ENCODE data around the gene LHX4.

LHX4 gene

DNA sequence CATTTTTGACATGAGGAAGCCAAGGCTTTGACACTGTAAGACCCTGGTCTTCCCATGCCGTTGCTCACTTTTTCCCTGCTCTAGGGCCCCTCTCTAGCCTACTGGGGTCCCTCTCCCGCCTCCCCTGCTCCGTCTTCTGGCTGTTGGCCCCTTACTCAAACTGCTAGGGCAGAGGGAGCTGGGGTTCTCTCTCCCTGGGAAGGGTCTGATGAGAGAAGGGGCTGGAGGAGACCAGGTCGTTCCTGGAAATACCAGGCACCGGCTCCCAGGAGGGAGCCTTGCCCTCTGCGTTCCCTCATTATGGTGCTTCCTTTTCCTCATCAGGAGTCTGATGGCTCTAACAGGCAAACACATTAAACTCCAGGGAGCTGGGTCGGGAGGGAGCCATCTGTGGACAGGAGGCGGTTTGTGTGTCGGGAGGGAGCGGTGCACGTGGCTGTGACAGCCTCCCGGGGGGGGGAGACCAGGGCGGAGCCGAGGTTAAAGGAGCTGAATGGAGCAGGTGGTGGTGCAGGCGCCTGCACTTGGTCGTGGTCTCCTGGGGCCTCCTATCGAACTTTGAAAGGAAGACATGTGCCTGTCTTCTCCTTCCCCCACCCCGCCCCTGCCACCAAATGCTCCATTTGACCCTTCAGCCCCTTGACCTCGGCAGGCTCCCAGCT, 35.4 kb upstream of the LHX4 start:
- Histone ChIP-seq H3K27me3 (replicated peaks; ENCODE audit: control insufficient read depth, insufficient read depth, low read length) (no peaks in the 10 kb centered on the region), H3K36me3 (ENCODE audit: control insufficient read depth, insufficient read depth, low read length) (no peaks in the 10 kb centered on the region; the same call in none of the 2 replicates), H3K4me3 (replicated peaks; ENCODE audit: low read depth, low read length) (no peak overlapping the region)
- no peak for DNase-seq (ENCODE audit: extremely low read depth, insufficient read length)
- TF ChIP-seq, protein P1, sequence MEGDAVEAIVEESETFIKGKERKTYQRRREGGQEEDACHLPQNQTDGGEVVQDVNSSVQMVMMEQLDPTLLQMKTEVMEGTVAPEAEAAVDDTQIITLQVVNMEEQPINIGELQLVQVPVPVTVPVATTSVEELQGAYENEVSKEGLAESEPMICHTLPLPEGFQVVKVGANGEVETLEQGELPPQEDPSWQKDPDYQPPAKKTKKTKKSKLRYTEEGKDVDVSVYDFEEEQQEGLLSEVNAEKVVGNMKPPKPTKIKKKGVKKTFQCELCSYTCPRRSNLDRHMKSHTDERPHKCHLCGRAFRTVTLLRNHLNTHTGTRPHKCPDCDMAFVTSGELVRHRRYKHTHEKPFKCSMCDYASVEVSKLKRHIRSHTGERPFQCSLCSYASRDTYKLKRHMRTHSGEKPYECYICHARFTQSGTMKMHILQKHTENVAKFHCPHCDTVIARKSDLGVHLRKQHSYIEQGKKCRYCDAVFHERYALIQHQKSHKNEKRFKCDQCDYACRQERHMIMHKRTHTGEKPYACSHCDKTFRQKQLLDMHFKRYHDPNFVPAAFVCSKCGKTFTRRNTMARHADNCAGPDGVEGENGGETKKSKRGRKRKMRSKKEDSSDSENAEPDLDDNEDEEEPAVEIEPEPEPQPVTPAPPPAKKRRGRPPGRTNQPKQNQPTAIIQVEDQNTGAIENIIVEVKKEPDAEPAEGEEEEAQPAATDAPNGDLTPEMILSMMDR (IDR thresholded peaks at IDR 0.05; ENCODE audit: insufficient read depth, low read length, poor library complexity, severe bottlenecking) = no peak

DNA sequence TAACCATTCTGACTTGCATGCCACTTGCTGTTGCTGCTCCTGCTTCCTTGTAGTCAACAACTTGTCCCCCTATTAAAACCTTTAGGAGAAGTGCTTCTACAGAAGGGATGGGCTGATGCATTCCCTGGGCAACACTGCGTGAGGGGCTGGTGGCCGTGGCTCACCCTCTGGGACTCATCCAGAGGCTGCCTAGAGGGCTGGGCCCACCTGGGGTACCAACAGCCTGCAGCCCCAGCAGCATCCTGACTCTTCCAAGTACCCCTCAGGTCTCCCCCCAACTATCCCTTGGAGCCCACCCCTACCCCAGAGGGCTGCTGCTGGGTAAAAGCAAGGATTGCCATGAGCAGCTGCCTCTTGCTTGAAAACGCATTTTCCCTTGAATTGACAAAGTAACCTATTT, 34.7 kb upstream of the LHX4 start:
- no peaks in the 10 kb centered on the region; the same call in none of the 2 replicates for H3K36me3 ChIP-seq (ENCODE audit: control insufficient read depth, insufficient read depth, low read length)

DNA sequence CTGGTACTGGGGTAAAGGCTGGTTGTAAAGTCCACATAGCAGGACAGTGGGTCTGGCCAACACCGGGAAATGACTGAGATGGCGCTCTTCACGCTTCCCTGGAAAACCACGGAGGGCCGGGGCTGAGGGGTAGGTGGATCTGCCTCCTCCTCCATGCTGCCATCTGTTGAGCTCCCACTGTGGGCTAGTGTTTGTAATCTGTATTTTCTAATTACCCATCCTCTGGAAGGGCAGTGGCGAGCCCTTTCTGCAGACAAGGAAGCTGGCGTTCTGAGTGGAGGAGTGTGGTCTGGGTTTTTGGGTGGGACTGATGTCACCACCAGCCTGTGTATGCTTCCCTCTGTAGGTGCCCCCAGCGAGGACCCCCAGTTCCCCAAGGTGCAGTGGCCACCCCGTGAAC, 34.1 kb upstream of the LHX4 start:
- H3K27me3 ChIP-seq (replicated peaks; ENCODE audit: control insufficient read depth, insufficient read depth, low read length) = no peaks in the 10 kb centered on the region
- no peak for DNase-seq (ENCODE audit: extremely low read depth, insufficient read length)
- TF ChIP-seq, protein P1 (IDR thresholded peaks at IDR 0.05; ENCODE audit: insufficient read depth, low read length, poor library complexity, severe bottlenecking) = no peak
- no peak overlapping the region for H3K4me3 ChIP-seq (replicated peaks; ENCODE audit: low read depth, low read length)
- H3K36me3 ChIP-seq (ENCODE audit: control insufficient read depth, insufficient read depth, low read length) = no peaks in the 10 kb centered on the region; the same call in none of the 2 replicates

More for the DNA sequence above, 34.7 kb upstream of the LHX4 start:
- no peaks in the 10 kb centered on the region for H3K27me3 ChIP-seq (replicated peaks; ENCODE audit: control insufficient read depth, insufficient read depth, low read length)
- H3K4me3 ChIP-seq (replicated peaks; ENCODE audit: low read depth, low read length) = no peak overlapping the region
- no peak for DNase-seq (ENCODE audit: extremely low read depth, insufficient read length)
- TF ChIP-seq, protein P1 (IDR thresholded peaks at IDR 0.05; ENCODE audit: insufficient read depth, low read length, poor library complexity, severe bottlenecking) = no peak

DNA sequence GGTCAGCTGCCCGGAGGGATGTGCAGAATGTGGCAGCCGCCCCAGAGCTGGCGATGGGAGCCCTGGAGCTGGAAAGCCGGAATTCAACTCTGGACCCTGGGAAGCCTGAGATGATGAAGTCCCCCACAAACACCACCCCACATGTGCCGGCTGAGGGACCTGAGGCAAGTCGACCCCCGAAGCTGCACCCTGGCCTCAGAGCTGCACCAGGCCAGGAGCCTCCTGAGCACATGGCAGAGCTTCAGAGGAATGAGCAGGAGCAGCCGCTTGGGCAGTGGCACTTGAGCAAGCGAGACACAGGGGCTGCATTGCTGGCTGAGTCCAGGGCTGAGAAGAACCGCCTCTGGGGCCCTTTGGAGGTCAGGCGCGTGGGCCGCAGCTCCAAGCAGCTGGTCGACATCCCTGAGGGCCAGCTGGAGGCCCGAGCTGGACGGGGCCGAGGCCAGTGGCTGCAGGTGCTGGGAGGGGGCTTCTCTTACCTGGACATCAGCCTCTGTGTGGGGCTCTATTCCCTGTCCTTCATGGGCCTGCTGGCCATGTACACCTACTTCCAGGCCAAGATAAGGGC, 33.5 kb upstream of the LHX4 start:
- TF ChIP-seq, protein P1 (IDR thresholded peaks at IDR 0.05; ENCODE audit: insufficient read depth, low read length, poor library complexity, severe bottlenecking) = no peak
- H3K27me3 ChIP-seq (replicated peaks; ENCODE audit: control insufficient read depth, insufficient read depth, low read length) = no peaks in the 10 kb centered on the region
- no peak for DNase-seq (ENCODE audit: extremely low read depth, insufficient read length)
- no peak overlapping the region for H3K4me3 ChIP-seq (replicated peaks; ENCODE audit: low read depth, low read length)
- H3K36me3 ChIP-seq (ENCODE audit: control insufficient read depth, insufficient read depth, low read length) = no peaks in the 10 kb centered on the region; the same call in none of the 2 replicates

DNA sequence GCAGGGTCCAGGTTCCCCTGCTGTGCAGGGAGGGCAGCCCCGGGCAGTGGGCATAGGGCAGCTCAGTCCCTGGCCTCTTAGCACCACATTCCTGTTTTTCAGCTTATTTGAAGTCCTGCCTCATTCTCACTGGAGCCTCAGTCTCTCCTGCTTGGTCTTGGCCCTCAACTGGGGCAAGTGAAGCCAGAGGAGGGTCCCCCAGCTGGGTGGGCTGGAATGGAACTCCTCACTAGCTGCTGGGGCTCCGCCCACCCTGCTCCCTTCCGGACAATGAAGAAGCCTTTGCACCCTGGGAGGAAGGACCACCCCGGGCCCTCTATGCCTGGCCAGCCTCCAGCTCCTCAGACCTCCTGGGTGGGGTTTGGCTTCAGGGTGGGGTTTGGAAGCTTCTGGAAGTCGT, 32.8 kb upstream of the LHX4 start:
- no peak for DNase-seq (ENCODE audit: extremely low read depth, insufficient read length)
- H3K36me3 ChIP-seq (ENCODE audit: control insufficient read depth, insufficient read depth, low read length) = no peaks in the 10 kb centered on the region; the same call in none of the 2 replicates
- TF ChIP-seq, protein P1 (IDR thresholded peaks at IDR 0.05; ENCODE audit: insufficient read depth, low read length, poor library complexity, severe bottlenecking) = no peak
- H3K27me3 ChIP-seq (replicated peaks; ENCODE audit: control insufficient read depth, insufficient read depth, low read length) = no peaks in the 10 kb centered on the region
- no peak overlapping the region for H3K4me3 ChIP-seq (replicated peaks; ENCODE audit: low read depth, low read length)

Data from GM06990 (cell line).